Ishikawa (cell line): Measurements from ENCODE around the gene FAM216A.

ENCODE experiments used
- CEBPB ChIP-seq: IDR thresholded peaks from 2 replicates; pipeline ENCODE4 v1.6.1; 2012
- CREB1 ChIP-seq: IDR thresholded peaks from 2 replicates; pipeline ENCODE4 v1.6.1; 2012; ENCODE audit warnings: low read depth
- EGR1 ChIP-seq: IDR thresholded peaks from 2 replicates; pipeline ENCODE4 v1.6.1; 2012
- EP300 ChIP-seq: IDR thresholded peaks from 2 replicates; pipeline ENCODE4 v1.6.1; 2012; ENCODE audit warnings: borderline replicate concordance
- FOXM1 ChIP-seq: IDR thresholded peaks from 2 replicates; pipeline ENCODE4 v1.6.1; 2012; ENCODE audit warnings: low read depth, borderline replicate concordance
- MAX ChIP-seq: IDR thresholded peaks from 2 replicates; pipeline ENCODE4 v1.6.1; 2012
- NFIC ChIP-seq: IDR thresholded peaks from 2 replicates; pipeline ENCODE4 v1.6.1; 2012
- RAD21 ChIP-seq: IDR thresholded peaks from 2 replicates; pipeline ENCODE4 v1.6.1; 2012; ENCODE audit warnings: low read depth
- REST ChIP-seq: IDR thresholded peaks from 2 replicates; pipeline ENCODE4 v1.6.1; 2012; ENCODE audit warnings: low read depth, mild to moderate bottlenecking
- TAF1 ChIP-seq: IDR thresholded peaks from 2 replicates; pipeline ENCODE4 v1.6.1; 2012; ENCODE audit warnings: low read depth, mild to moderate bottlenecking
- TCF12 ChIP-seq: IDR thresholded peaks from 2 replicates; pipeline ENCODE4 v1.6.1; 2012; ENCODE audit warnings: low read depth
- TEAD4 ChIP-seq: IDR thresholded peaks from 2 replicates; pipeline ENCODE4 v1.6.1; 2012
- USF1 ChIP-seq: IDR thresholded peaks from 2 replicates; pipeline ENCODE4 v1.6.1; 2012
- YY1 ChIP-seq: IDR thresholded peaks from 2 replicates; pipeline ENCODE4 v1.6.1; 2012; ENCODE audit warnings: low read depth
- ZBTB7A ChIP-seq: IDR thresholded peaks from 2 replicates; pipeline ENCODE4 v1.6.1; 2012; ENCODE audit warnings: low read depth

FAM216A gene

GRCh38 chr12:110530511-110530910, 61.9 kb downstream of the FAM216A start:
- TF ChIP-seq CREB1, result no peak
- no peak for TF ChIP-seq RAD21
- no peak for TF ChIP-seq EGR1
- no peak for TF ChIP-seq YY1
- TF ChIP-seq CEBPB, result no peak
- TF ChIP-seq FOXM1, result no peak

GRCh38 chr12:110531741-110532333, 63.2 kb downstream of the FAM216A start:
- TF ChIP-seq YY1 (no peak), RAD21 (no peak), USF1 (no peak), TEAD4 (no peak), MAX (no peak), REST (no peak), CEBPB (no peak), NFIC (no peak), EGR1 (no peak), CREB1 (no peak)

GRCh38 chr12:110532644-110533043, 64.0 kb downstream of the FAM216A start:
- TF ChIP-seq ZBTB7A, result no peak
- TF ChIP-seq CREB1, result no peak
- TF ChIP-seq FOXM1, result no peak
- no peak for TF ChIP-seq TEAD4
- no peak for TF ChIP-seq EP300
- no peak for TF ChIP-seq EGR1
- no peak for TF ChIP-seq TAF1
- no peak for TF ChIP-seq MAX
- TF ChIP-seq REST, result no peak
- TF ChIP-seq YY1, result no peak
- TF ChIP-seq RAD21, result no peak
- TF ChIP-seq NFIC, result no peak
- TF ChIP-seq USF1, result no peak
- no peak for TF ChIP-seq CEBPB
- no peak for TF ChIP-seq TCF12

- TF ChIP-seq CREB1, result no peak
- TF ChIP-seq YY1, result no peak
- TF ChIP-seq CEBPB, result no peak
Observed at GRCh38 chr12:110533607-110534006, 65.0 kb downstream of the FAM216A start.

- TF ChIP-seq ZBTB7A (no peak), FOXM1 (no peak), USF1 (no peak), CEBPB (no peak), TCF12 (no peak), EGR1 (no peak), TEAD4 (no peak), RAD21 (no peak), CREB1 (no peak), YY1 (no peak), TAF1 (no peak), REST (no peak), NFIC (no peak), EP300 (no peak), MAX (no peak)
Observed at GRCh38 chr12:110534811-110535210, 66.2 kb downstream of the FAM216A start.
